GM23248 (cell line): ENCODE measurements around the gene B4GALT2. TPM values are rescaled to one million over a fixed set of nuclear protein-coding genes. Genes with fewer than 3 reads are reported as not detected.

ENCODE experiments used
- DNase-seq: peaks from one replicate; pipeline ENCODE4 v3.0.0-alpha.2; 2015
- H2AFZ ChIP-seq: fragments of 200-600 bp; sonication (generic); 2 replicates; pipeline ENCODE4 v1.6.1; 2016; ENCODE audit warnings: antibody characterized with exemption
- H3F3A ChIP-seq: fragments of 200-600 bp; sonication (generic); 2 replicates; pipeline ENCODE4 v1.6.1; 2016; ENCODE audit warnings: mild to moderate bottlenecking, antibody characterized with exemption, mixed run types; ENCODE audit not compliant: insufficient read depth
- H3K27ac ChIP-seq: fragments of 200-600 bp; sonication (generic); 2 replicates; pipeline ENCODE4 v1.5.1; 2016; ENCODE audit warnings: mild to moderate bottlenecking
- H3K27me3 ChIP-seq: fragments of 200-600 bp; sonication (generic); replicated peaks from 2 replicates; pipeline ENCODE4 v1.6.1; 2016; ENCODE audit warnings: mild to moderate bottlenecking; ENCODE audit not compliant: insufficient read depth
- H3K36me3 ChIP-seq: fragments of 200-600 bp; sonication (generic); 2 replicates; pipeline ENCODE4 v1.6.1; 2016; ENCODE audit warnings: low read depth, mild to moderate bottlenecking
- H3K4me1 ChIP-seq: fragments of 200-600 bp; sonication (generic); 2 replicates; pipeline ENCODE4 v1.6.1; 2016; ENCODE audit warnings: mild to moderate bottlenecking; ENCODE audit not compliant: insufficient read depth
- H3K4me2 ChIP-seq: fragments of 200-600 bp; sonication (generic); one replicate; pipeline ENCODE4 v1.6.1; 2016; ENCODE audit warnings: mild to moderate bottlenecking; ENCODE audit not compliant: unreplicated experiment
- H3K4me3 ChIP-seq: fragments of 200-600 bp; sonication (generic); 2 replicates; pipeline ENCODE4 v1.5.1; 2016; ENCODE audit warnings: mild to moderate bottlenecking
- H3K79me2 ChIP-seq: fragments of 200-600 bp; sonication (generic); 2 replicates; pipeline ENCODE4 v1.6.1; 2016; ENCODE audit warnings: mild to moderate bottlenecking; ENCODE audit not compliant: insufficient read depth
- H3K9ac ChIP-seq: fragments of 200-600 bp; sonication (generic); 2 replicates; pipeline ENCODE4 v1.6.1; 2016; ENCODE audit warnings: mild to moderate bottlenecking
- H3K9me2 ChIP-seq: fragments of 200-600 bp; sonication (generic); 2 replicates; pipeline ENCODE4 v1.6.1; 2016; ENCODE audit warnings: mixed run types, mild to moderate bottlenecking, moderate library complexity; ENCODE audit not compliant: insufficient read depth
- H3K9me3 ChIP-seq: fragments of 200-600 bp; sonication (generic); one replicate; pipeline ENCODE4 v1.6.1; 2017; ENCODE audit warnings: low read depth
- H4K20me1 ChIP-seq: fragments of 200-600 bp; sonication (generic); 2 replicates; pipeline ENCODE4 v1.6.0; 2016; ENCODE audit not compliant: insufficient read depth
- EZH2 ChIP-seq: fragments of 200-600 bp; sonication (generic); IDR thresholded peaks from 2 replicates; pipeline ENCODE4 v1.6.1; 2018; ENCODE audit warnings: antibody characterized with exemption, mild to moderate bottlenecking; ENCODE audit not compliant: insufficient read depth, poor library complexity, severe bottlenecking
- EZH2phosphoT487 ChIP-seq: fragments of 200-600 bp; sonication (generic); IDR thresholded peaks from 2 replicates; pipeline ENCODE4 v1.6.1; 2018; ENCODE audit warnings: antibody characterized with exemption, moderate library complexity, mild to moderate bottlenecking, low read depth; ENCODE audit not compliant: insufficient read depth
- WGBS, 2 experiments: methylation state at CpG; one replicate each; pipeline ENCODE4 v1.1.6; 2015 to 2017; ENCODE audit warnings: low lambda C conversion rate in 2 of 2, low coverage in 1 of 2; ENCODE audit errors: missing lambda C conversion rate in 2 of 2; 5-methylcytosine and 5-hydroxymethylcytosine counted together
- in situ Hi-C: fragments of 300-500 bp; cut with MboI; formaldehyde crosslinking; loops from 2 replicates; pipeline ENCODE4 v1.15.0; 2020
- polyA plus RNA-seq: library from polyadenylated mRNA; unstranded; fragments of >200 nt; fragmentation: Nextera tagmentation; extraction: Ambion mirVana; gene quantifications from 2 replicates; pipeline ENCODE4 v1.2.1, GENCODE V29; 2016
- total RNA-seq: library from RNA; depleted of rRNA; stranded (reverse); fragments of >200 nt; shearing (Covaris generic); gene quantifications from 2 replicates; pipeline ENCODE4 v1.2.3, GENCODE V29; 2014

B4GALT2 gene
- total and polyA plus RNA-seq, 2 experiments from 2014 or later = 27.3 to 221 TPM

DNA sequence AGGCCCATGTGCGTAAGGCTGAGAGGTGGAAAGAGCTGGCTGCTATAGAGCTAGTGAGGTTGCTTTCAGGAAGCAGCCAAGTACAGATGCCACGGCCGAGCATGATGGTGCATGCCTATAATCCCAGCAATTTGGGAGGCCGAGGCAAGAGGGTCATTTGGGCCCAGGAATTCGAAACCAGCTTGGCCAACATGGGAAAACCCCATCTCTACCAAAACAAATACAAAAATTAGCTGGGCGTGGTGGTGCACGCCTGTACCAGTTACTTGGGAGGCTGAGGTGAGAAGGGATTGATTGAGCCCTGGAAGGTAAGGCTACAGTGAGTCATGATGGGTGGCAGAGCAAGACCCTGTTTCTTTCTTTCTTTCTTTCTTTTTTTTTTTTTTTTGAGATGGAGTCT lies 15.1 kb downstream of the B4GALT2 start:
- no peaks in the 10 kb centered on the region for H3K36me3 ChIP-seq
- no peaks in the 10 kb centered on the region for H3K9me2 ChIP-seq
- peaks cover 18% of the 10 kb centered on the region; the same call in 1 of the 2 replicates for H3F3A ChIP-seq
- TF ChIP-seq EZH2phosphoT487 (no peak), EZH2 (no peak)
- no peak overlapping the region for H3K9ac ChIP-seq
- 78 to 83% methylated on average over 7 of the region's 7 CpGs for WGBS, 2 experiments
- H3K9me3 ChIP-seq = no peaks in the 10 kb centered on the region
- H4K20me1 ChIP-seq = no peaks in the 10 kb centered on the region
- H2AFZ ChIP-seq = no peak overlapping the region
- DNase-seq = no peak
- no peak overlapping the region for H3K4me2 ChIP-seq
- no peak overlapping the region for H3K4me3 ChIP-seq
- in situ Hi-C loops = no loop called here
- H3K27ac ChIP-seq = no peak overlapping the region
- H3K79me2 ChIP-seq = no peaks in the 10 kb centered on the region
- no peaks in the 10 kb centered on the region for H3K27me3 ChIP-seq
- H3K4me1 ChIP-seq = peaks cover 12% of the 10 kb centered on the region

DNA sequence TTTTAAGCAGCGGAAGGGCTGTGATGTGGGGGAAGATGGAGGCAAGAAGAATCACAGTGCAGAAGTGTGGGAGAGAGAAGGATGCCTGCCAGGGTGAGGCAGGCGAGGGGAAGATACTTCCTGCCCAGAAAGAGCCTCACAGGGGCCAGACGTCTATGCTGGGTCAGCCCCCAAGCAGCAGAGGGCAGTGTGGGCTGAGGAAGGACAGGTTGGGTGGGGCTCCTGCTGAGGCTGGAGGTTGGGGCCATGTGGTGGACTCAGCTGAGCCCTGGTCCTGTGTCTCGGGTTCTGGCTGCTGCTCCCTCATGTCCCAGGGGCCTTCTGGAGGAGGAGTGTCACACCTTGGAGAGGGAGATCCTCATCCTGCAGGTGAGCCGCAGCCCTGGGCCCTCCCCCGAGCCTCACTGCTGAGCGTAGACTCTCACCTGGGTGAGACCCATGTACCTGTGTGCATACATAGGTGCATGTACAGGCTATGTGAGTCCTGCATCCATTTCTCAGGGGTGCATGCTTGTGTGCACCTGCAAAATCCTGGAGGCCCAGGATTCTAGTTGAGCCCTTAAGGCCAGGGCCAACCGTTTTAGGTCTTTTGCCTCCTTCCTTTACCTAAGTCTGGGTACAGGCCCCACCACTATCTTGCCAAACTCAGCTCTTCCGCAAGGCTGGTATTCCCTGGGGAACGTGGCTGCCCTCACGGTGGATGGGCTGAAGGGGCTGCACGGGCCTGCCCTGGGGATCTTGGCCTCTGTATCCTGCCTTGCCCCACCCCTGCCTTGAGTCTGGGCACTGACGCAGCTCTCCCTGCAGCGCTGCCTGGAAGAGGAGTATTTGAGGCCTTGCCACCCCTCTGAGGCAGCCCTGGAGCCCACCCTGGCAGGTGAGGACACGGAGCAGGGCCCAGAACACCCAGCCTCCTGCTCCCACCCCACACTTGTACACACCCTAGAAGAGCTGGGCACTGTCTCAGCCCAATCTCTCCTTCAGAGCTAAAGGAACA lies 16.1 kb downstream of the B4GALT2 start:
- in situ Hi-C loops = no loop called here
- Histone ChIP-seq H3K4me3 (no peak overlapping the region), H2AFZ (no peak overlapping the region), H4K20me1 (no peaks in the 10 kb centered on the region), H3K79me2 (no peaks in the 10 kb centered on the region), H3K9me3 (no peaks in the 10 kb centered on the region), H3F3A (peaks cover 11% of the 10 kb centered on the region; the same call in 1 of the 2 replicates), H3K9me2 (no peaks in the 10 kb centered on the region), H3K36me3 (no peaks in the 10 kb centered on the region), H3K27me3 (no peaks in the 10 kb centered on the region), H3K27ac (no peak overlapping the region), H3K4me2 (no peak overlapping the region), H3K4me1 (peaks cover 12% of the 10 kb centered on the region), H3K9ac (no peak overlapping the region)
- peak; percentile 63 for DNase-seq
- WGBS, 2 experiments = 68 to 78% methylated on average over 15 of the region's 15 CpGs
- TF ChIP-seq EZH2 (no peak), EZH2phosphoT487 (no peak)

DNA sequence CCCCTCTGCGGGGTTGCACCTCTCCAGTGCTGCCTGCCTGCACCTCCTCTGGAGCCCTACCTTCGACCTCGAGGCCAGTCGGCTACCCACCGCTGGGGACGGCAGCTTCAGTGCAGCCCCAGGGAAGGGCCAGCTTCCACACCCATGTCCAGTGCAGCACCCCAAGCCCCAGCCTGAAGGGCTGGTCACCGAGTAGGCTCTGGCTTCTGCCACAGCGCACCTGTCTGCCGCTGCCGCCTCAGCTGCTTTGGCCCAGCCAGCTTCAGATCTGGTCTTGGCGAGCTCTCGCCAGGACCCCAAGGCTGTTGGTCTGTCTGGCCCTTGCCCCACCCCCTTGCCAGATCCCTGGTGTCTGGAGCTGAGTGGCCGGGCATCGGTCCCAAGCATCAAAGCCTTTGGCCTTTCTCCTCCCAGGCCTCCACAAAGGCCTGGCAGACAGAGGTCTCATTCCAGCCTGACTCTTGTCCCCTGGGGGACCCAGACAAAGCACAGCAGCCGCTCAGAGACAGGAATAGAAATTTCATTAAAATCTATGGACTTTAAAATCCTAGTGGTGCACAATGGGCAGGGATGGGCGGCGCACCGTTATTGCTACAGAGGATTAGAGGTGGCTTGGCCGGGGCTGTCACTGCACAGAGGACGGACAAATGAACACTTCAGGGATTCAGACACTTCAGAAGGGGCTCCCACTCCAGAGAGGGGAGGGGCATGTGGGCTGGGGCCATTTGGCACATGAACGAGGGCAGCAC lies 17.1 kb downstream of the B4GALT2 start:
- Histone ChIP-seq H4K20me1 (no peaks in the 10 kb centered on the region), H3K36me3 (peaks cover 3% of the 10 kb centered on the region; the same call in 1 of the 2 replicates), H3K9me2 (no peaks in the 10 kb centered on the region), H3F3A (peaks cover 11% of the 10 kb centered on the region; the same call in 1 of the 2 replicates), H2AFZ (no peak overlapping the region), H3K27me3 (no peaks in the 10 kb centered on the region), H3K9ac (no peak overlapping the region), H3K27ac (no peak overlapping the region), H3K4me2 (no peak overlapping the region), H3K4me1 (peaks cover 5% of the 10 kb centered on the region; the same call in 1 of the 2 replicates), H3K79me2 (no peaks in the 10 kb centered on the region), H3K4me3 (no peak overlapping the region), H3K9me3 (no peaks in the 10 kb centered on the region)
- DNase-seq = no peak
- no peak for TF ChIP-seq EZH2
- TF ChIP-seq EZH2phosphoT487 = no peak
- 74 to 78% methylated on average over 20 to 21 of the region's 21 CpGs for WGBS, 2 experiments
- in situ Hi-C loops = no loop called here

DNA sequence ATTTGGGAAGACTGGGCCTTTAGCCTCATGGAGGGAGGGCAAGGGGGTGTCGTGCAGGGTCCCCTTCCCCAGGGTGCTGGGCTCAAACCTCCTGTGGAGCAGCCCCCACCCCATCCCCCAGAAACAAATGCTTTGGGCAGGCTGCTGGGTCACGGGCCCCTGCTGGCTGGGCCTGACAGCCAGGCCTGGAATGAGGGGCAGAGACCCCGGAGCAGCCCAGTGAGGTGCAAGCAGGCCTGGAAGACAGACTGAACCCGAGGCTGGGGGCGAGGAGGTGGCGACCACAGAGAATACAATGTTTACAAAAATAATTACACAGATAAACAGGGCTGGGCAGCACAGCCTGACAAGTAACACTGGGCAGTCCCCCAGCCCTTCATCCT lies 17.7 kb downstream of the B4GALT2 start:
- no peak overlapping the region for H3K27ac ChIP-seq
- 73 to 77% methylated on average over 6 of the region's 6 CpGs for WGBS, 2 experiments
- TF ChIP-seq EZH2 = no peak
- TF ChIP-seq EZH2phosphoT487 = no peak
- DNase-seq = no peak
- H4K20me1 ChIP-seq = no peaks in the 10 kb centered on the region
- no peak overlapping the region for H2AFZ ChIP-seq
- peaks cover 5% of the 10 kb centered on the region; the same call in 1 of the 2 replicates for H3K4me1 ChIP-seq
- no peak overlapping the region for H3K4me2 ChIP-seq
- peaks cover 11% of the 10 kb centered on the region; the same call in 1 of the 2 replicates for H3F3A ChIP-seq
- no peaks in the 10 kb centered on the region for H3K9me3 ChIP-seq
- H3K4me3 ChIP-seq = no peak overlapping the region
- H3K36me3 ChIP-seq = peaks cover 3% of the 10 kb centered on the region; the same call in 1 of the 2 replicates
- no peaks in the 10 kb centered on the region for H3K9me2 ChIP-seq
- in situ Hi-C loops = no loop called here
- no peak overlapping the region for H3K9ac ChIP-seq
- no peaks in the 10 kb centered on the region for H3K27me3 ChIP-seq
- no peaks in the 10 kb centered on the region for H3K79me2 ChIP-seq
